Prostate gland (tissue), 2 donors: ENCODE data around the gene HOXD11.

ENCODE experiments used
- POLR2A ChIP-seq: fragments of 450-650 bp; IDR thresholded peaks from one replicate; pipeline ENCODE4 v1.6.1; 2016; ENCODE audit warnings: antibody characterized with exemption, mild to moderate bottlenecking
- POLR2AphosphoS5 ChIP-seq: sonication (generic); formaldehyde crosslinking; IDR thresholded peaks from one replicate; pipeline ENCODE4 v1.6.1; 2017; ENCODE audit warnings: antibody characterized with exemption
- TF ChIP-seq, protein P1 (sequence below), 4 experiments: fragments of 200-600 bp in 2 of 4; fragments of 450-650 bp in 2 of 4; sonication (generic) in 2 of 4; IDR thresholded peaks; 1 replicate in 3 of 4; 2 replicates in 1 of 4; pipeline ENCODE4 v1.5.1; 2016 to 2019; ENCODE audit warnings: antibody characterized with exemption in 4 of 4, mild to moderate bottlenecking in 2 of 4, moderate library complexity in 2 of 4

GRCh38 chr2:176090862-176091261 lies 16.2 kb upstream of the HOXD11 start:
- TF ChIP-seq, protein P1, sequence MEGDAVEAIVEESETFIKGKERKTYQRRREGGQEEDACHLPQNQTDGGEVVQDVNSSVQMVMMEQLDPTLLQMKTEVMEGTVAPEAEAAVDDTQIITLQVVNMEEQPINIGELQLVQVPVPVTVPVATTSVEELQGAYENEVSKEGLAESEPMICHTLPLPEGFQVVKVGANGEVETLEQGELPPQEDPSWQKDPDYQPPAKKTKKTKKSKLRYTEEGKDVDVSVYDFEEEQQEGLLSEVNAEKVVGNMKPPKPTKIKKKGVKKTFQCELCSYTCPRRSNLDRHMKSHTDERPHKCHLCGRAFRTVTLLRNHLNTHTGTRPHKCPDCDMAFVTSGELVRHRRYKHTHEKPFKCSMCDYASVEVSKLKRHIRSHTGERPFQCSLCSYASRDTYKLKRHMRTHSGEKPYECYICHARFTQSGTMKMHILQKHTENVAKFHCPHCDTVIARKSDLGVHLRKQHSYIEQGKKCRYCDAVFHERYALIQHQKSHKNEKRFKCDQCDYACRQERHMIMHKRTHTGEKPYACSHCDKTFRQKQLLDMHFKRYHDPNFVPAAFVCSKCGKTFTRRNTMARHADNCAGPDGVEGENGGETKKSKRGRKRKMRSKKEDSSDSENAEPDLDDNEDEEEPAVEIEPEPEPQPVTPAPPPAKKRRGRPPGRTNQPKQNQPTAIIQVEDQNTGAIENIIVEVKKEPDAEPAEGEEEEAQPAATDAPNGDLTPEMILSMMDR (IDR thresholded peaks at IDR 0.05), result no peak
- TF ChIP-seq POLR2A, result no peak
- no peak for TF ChIP-seq POLR2AphosphoS5
